HFFc6 (cell line): ENCODE data around the gene INHBC. TPM values are rescaled to one million over a fixed set of nuclear protein-coding genes. Genes with fewer than 3 reads are reported as not detected.

ENCODE experiments used
- DNase-seq: peaks from one replicate; pipeline ENCODE4 v3.0.0-alpha.2; 2018
- H3K27ac Mint-ChIP-seq: 2 replicates; pipeline ENCODE4 v1.8.0; 2020; ENCODE audit warnings: mild to moderate bottlenecking, mixed read lengths
- H3K27me3 Mint-ChIP-seq: 2 replicates; pipeline ENCODE4 v1.8.0; 2021; ENCODE audit warnings: mild to moderate bottlenecking, moderate library complexity, mixed read lengths; ENCODE audit not compliant: insufficient read depth
- H3K36me3 Mint-ChIP-seq: 2 replicates; pipeline ENCODE4 v1.8.0; 2021; ENCODE audit warnings: low read depth, mixed read lengths
- H3K4me1 Mint-ChIP-seq: 2 replicates; pipeline ENCODE4 v1.8.0; 2020; ENCODE audit warnings: low read depth, mixed read lengths
- H3K4me3 Mint-ChIP-seq: 2 replicates; pipeline ENCODE4 v1.8.0; 2020; ENCODE audit warnings: mild to moderate bottlenecking, moderate library complexity, mixed read lengths
- H3K9me3 Mint-ChIP-seq: 2 replicates; pipeline ENCODE4 v1.8.0; 2020; ENCODE audit warnings: mild to moderate bottlenecking, mixed read lengths
- total RNA-seq, 6 experiments: library from RNA; stranded (reverse); fragmentation: NEBNext Ultra II Directional; extraction: Animal tissue kit (Norgen Biotek cat#: 25700); gene quantifications; 2 replicates in 1 of 6; 3 replicates in 5 of 6; pipeline ENCODE4 v1.2.3, GENCODE V29; 2021
- TF ChIP-seq, protein P1 (sequence below): fragments of 200-600 bp; sonication (generic); IDR thresholded peaks from 2 replicates; pipeline ENCODE4 v1.5.0; 2021; ENCODE audit warnings: antibody characterized with exemption, mild to moderate bottlenecking

The INHBC gene
- total RNA-seq, 6 experiments from 2014 or later = not detected

DNA sequence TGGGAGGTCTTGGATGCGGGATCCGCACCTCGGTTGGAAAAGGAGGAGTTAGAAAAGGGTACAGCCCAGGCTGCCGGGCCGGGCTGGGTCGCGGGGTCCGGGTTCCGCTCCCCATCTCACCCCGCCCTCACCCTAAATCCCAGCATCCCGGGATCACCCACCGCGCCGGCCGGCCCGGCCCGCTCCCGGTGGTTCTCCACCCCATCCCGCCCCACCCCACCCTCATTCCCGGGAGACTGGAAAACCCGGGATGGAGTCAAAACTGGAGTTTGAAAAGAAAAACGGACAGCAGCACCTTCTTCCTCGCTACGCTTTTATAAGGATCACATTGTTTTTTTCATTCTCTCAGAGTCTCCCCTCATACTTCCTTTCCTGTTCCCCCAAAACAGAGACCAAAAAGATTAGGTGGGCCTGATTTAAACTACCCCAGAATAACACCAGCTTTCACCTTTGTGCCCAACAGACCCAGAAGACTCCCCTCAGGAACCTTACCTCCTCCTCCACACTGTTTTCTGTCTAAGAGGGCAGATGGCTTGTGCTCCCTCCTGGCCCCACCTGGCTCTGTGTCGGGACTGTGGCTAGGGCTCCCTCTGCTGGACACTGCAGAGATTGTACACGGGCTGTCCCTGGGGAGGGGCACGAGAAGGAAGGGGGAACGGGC is 27.8 kb downstream of the INHBC start:
- TF ChIP-seq, protein P1, sequence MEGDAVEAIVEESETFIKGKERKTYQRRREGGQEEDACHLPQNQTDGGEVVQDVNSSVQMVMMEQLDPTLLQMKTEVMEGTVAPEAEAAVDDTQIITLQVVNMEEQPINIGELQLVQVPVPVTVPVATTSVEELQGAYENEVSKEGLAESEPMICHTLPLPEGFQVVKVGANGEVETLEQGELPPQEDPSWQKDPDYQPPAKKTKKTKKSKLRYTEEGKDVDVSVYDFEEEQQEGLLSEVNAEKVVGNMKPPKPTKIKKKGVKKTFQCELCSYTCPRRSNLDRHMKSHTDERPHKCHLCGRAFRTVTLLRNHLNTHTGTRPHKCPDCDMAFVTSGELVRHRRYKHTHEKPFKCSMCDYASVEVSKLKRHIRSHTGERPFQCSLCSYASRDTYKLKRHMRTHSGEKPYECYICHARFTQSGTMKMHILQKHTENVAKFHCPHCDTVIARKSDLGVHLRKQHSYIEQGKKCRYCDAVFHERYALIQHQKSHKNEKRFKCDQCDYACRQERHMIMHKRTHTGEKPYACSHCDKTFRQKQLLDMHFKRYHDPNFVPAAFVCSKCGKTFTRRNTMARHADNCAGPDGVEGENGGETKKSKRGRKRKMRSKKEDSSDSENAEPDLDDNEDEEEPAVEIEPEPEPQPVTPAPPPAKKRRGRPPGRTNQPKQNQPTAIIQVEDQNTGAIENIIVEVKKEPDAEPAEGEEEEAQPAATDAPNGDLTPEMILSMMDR = peak; percentile 94
- peak; percentile 81 for DNase-seq
- H3K4me1 Mint-ChIP-seq = peaks cover 39% of the 10 kb centered on the region
- H3K27me3 Mint-ChIP-seq = peaks cover 10% of the 10 kb centered on the region
- H3K4me3 Mint-ChIP-seq = peak overlapping the region; percentile 93
- no peaks in the 10 kb centered on the region for H3K9me3 Mint-ChIP-seq
- H3K36me3 Mint-ChIP-seq = no peaks in the 10 kb centered on the region
- peak overlapping the region; percentile 87 for H3K27ac Mint-ChIP-seq

DNA sequence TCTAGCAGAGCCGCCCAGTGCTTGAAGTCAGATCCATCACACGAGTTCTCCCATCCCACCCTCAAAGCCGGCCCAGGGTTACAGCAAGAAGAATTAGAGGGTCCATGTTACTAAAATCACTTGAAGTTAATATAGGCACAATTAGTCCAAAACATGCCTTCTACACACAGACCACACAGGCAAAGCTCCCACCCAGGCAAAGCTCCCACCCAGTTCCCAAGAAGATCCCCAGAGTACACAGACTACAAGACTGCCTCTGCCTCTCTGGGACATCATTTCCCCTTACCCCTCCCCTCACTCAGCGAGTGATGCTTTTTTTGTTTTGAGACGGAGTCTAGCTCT is 28.3 kb downstream of the INHBC start:
- peaks cover 12% of the 10 kb centered on the region for H3K27me3 Mint-ChIP-seq
- peak overlapping the region; percentile 93; the same call in 1 of the 2 replicates for H3K4me3 Mint-ChIP-seq
- H3K27ac Mint-ChIP-seq = peak overlapping the region; percentile 84
- TF ChIP-seq, protein P1 = peak; percentile 51
- peaks cover 34% of the 10 kb centered on the region for H3K4me1 Mint-ChIP-seq
- no peak for DNase-seq
- no peaks in the 10 kb centered on the region for H3K36me3 Mint-ChIP-seq
- H3K9me3 Mint-ChIP-seq = no peaks in the 10 kb centered on the region

DNA sequence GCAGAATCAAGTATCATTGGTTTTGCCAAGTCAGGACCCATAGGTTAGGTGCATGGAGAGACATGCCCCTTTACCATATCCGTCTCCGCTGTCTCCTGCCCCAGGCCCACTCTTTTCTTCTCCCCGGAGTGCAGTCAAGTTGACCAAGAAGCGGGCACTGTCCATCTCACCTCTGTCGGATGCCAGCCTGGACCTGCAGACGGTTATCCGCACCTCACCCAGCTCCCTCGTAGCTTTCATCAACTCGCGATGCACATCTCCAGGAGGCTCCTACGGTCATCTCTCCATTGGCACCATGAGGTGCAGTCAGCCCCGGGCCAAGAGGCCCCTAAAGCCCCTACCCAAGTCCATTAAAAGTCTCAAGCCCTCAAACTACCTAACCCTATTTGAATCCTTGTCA is 30.0 kb downstream of the INHBC start:
- Mint-ChIP-seq H3K9me3 (no peaks in the 10 kb centered on the region), H3K4me3 (no peak overlapping the region), H3K4me1 (peaks cover 19% of the 10 kb centered on the region), H3K27me3 (peaks cover 10% of the 10 kb centered on the region), H3K27ac (no peak overlapping the region), H3K36me3 (no peaks in the 10 kb centered on the region)
- no peak for DNase-seq
- TF ChIP-seq, protein P1 = no peak

DNA sequence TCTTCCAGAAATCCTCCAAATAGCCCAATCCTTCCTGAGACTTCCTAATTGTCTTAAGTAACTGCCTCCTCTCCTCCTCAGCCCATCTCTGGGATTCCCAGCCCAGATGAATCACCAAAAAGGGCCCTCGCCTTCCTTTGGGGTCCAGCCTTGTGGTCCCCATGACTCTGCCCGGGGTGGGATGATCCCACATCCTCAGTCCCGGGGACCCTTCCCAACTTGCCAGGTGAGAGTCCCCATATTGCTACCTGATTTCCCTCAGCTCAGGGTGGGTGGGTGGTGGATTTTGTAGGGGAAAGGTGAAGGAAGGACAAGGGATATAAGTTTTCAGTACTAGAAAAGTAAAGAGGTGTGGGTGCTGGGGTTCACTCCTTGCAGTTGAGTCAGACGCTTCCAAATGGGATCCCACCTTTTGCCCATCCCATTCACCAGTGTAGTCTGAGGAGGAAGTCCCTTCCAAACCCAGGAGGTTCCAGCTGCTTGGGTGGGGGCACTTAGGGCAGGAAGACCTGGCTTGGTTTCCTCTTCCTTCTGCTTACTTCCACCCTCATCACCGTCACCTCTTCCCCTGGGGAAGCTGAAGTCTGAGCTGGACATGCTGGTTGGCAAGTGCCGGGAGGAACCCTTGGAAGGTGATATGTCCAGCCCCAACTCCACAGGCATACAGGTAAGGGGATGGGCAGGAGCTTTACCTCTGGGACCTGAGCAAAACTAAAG is 30.6 kb downstream of the INHBC start:
- Mint-ChIP-seq H3K9me3 (no peaks in the 10 kb centered on the region), H3K4me1 (peaks cover 17% of the 10 kb centered on the region), H3K27ac (no peak overlapping the region), H3K36me3 (no peaks in the 10 kb centered on the region), H3K4me3 (no peak overlapping the region), H3K27me3 (peaks cover 10% of the 10 kb centered on the region)
- no peak for DNase-seq
- TF ChIP-seq, protein P1 = no peak

DNA sequence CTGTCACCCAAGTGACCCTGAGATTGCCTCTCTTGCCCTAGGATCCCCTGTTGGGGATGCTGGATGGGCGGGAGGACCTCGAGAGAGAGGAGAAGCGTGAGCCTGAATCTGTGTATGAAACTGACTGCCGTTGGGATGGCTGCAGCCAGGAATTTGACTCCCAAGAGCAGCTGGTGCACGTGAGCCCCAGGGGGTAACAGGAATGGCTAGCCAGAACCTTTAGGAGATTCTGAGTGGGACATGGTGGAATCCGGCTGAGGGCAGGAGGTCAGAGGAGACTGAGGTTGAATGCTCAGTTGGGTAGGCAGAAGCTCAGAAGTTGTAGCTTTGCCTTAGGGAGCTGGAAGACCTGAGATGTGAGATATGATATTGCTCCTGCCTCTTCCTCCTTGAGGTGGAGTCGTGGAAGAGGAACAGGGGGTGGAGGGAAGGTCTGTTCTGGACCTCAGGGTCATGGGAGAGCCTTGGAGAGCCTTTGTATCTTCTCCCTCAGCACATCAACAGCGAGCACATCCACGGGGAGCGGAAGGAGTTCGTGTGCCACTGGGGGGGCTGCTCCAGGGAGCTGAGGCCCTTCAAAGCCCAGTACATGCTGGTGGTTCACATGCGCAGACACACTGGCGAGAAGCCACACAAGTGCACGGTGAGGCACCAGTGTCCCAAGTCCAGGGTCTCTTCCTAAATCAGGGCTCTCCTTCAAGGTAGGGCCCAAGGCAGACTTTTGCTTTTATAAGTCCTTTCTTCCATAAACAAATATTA is 31.3 kb downstream of the INHBC start:
- TF ChIP-seq, protein P1 = no peak
- no peaks in the 10 kb centered on the region for H3K9me3 Mint-ChIP-seq
- peaks cover 8% of the 10 kb centered on the region for H3K27me3 Mint-ChIP-seq
- H3K27ac Mint-ChIP-seq = no peak overlapping the region
- no peak overlapping the region for H3K4me3 Mint-ChIP-seq
- no peak for DNase-seq
- peaks cover 12% of the 10 kb centered on the region for H3K4me1 Mint-ChIP-seq
- no peaks in the 10 kb centered on the region for H3K36me3 Mint-ChIP-seq
